Neuronal stem cell (in vitro differentiated cells): ENCODE measurements around the gene VEGFB.
A peak's percentile ranks its signal among the peaks of the same experiment; 100 is the strongest.

Experiments used
- DNase-seq: peaks from one replicate; pipeline ENCODE4 v3.0.0-alpha.2; 2013; ENCODE audit warnings: low spot score
- H2AFZ ChIP-seq: one replicate; pipeline ENCODE4 v1.6.1; 2013; ENCODE audit warnings: mild to moderate bottlenecking, low read length, inconsistent platforms
- H2AK5ac ChIP-seq: 2 replicates; pipeline ENCODE4 v1.6.1; 2013; ENCODE audit warnings: low read depth, mild to moderate bottlenecking, inconsistent platforms, low read length, moderate library complexity, mixed read lengths
- H2BK120ac ChIP-seq: 2 replicates; pipeline ENCODE4 v1.6.1; 2013; ENCODE audit warnings: low read depth, mild to moderate bottlenecking, inconsistent platforms, low read length, moderate library complexity, mixed read lengths
- H2BK12ac ChIP-seq: one replicate; pipeline ENCODE4 v1.6.1; 2013; ENCODE audit warnings: low read length, inconsistent platforms
- H2BK15ac ChIP-seq: 2 replicates; pipeline ENCODE4 v1.6.1; 2013; ENCODE audit warnings: mild to moderate bottlenecking, low read length, inconsistent platforms, mixed read lengths
- H2BK5ac ChIP-seq: one replicate; pipeline ENCODE4 v1.6.1; 2013; ENCODE audit warnings: inconsistent platforms, mild to moderate bottlenecking, low read length, moderate library complexity
- H3K14ac ChIP-seq: one replicate; pipeline ENCODE4 v1.6.1; 2013; ENCODE audit warnings: low read length, inconsistent platforms
- H3K18ac ChIP-seq: 2 replicates; pipeline ENCODE4 v1.6.1; 2013; ENCODE audit warnings: low read length, inconsistent platforms
- H3K23ac ChIP-seq: 2 replicates; pipeline ENCODE4 v1.6.1; 2013; ENCODE audit warnings: low read depth, mild to moderate bottlenecking, mixed read lengths, low read length, inconsistent platforms; ENCODE audit not compliant: poor library complexity
- H3K27ac ChIP-seq: replicated peaks from 3 replicates; pipeline ENCODE4 v1.5.1; 2013; ENCODE audit warnings: low read length, inconsistent platforms
- H3K27me3 ChIP-seq, 3 experiments: 2 replicates each; pipeline ENCODE4 v1.6.1; 2013; ENCODE audit warnings: low read length in 3 of 3, mild to moderate bottlenecking in 2 of 3, inconsistent platforms in 1 of 3, low read depth in 1 of 3, mixed read lengths in 1 of 3, moderate library complexity in 1 of 3; ENCODE audit not compliant: control insufficient read depth in 3 of 3, insufficient read depth in 3 of 3
- H3K36me3 ChIP-seq, 2 donors: replicated peaks in 1 of 2; 2 replicates each; pipeline ENCODE4 v1.6.1; 2013; ENCODE audit warnings: low read length in 2 of 2; ENCODE audit not compliant: control insufficient read depth in 2 of 2, insufficient read depth in 2 of 2
- H3K4ac ChIP-seq: 2 replicates; pipeline ENCODE4 v1.6.1; 2013; ENCODE audit warnings: inconsistent platforms, mild to moderate bottlenecking, low read length, moderate library complexity
- H3K4me1 ChIP-seq, 2 donors: 1 replicate in 1 of 2; 2 replicates in 1 of 2; pipeline ENCODE4 v1.6.1; 2013; ENCODE audit warnings: low read length in 2 of 2, low read depth in 1 of 2; ENCODE audit not compliant: control insufficient read depth in 2 of 2, insufficient read depth in 1 of 2
- H3K4me2 ChIP-seq: one replicate; pipeline ENCODE4 v1.6.1; 2013; ENCODE audit warnings: mild to moderate bottlenecking, low read length, inconsistent platforms; ENCODE audit not compliant: insufficient read depth, poor library complexity, severe bottlenecking
- H3K4me3 ChIP-seq, 2 donors: 2 replicates each; pipeline ENCODE4 v1.5.1; 2013; ENCODE audit warnings: low read length in 2 of 2, mild to moderate bottlenecking in 2 of 2, inconsistent platforms in 1 of 2, moderate library complexity in 1 of 2
- H3K79me1 ChIP-seq: one replicate; pipeline ENCODE4 v1.6.1; 2013; ENCODE audit warnings: low read depth, mild to moderate bottlenecking, inconsistent platforms, low read length, moderate library complexity
- H3K9ac ChIP-seq: one replicate; pipeline ENCODE4 v1.6.1; 2013; ENCODE audit warnings: mild to moderate bottlenecking, low read depth, low read length, inconsistent platforms; ENCODE audit not compliant: poor library complexity
- H3K9me3 ChIP-seq, 2 donors: replicated peaks in 1 of 2; 2 replicates each; pipeline versions ENCODE3 to v1.6.1; 2013; ENCODE audit warnings: low read length in 2 of 2, mild to moderate bottlenecking in 2 of 2, inconsistent platforms in 1 of 2, low read depth in 1 of 2, mixed read lengths in 1 of 2, moderate library complexity in 1 of 2; ENCODE audit not compliant: control insufficient read depth in 2 of 2, insufficient read depth in 1 of 2
- H4K8ac ChIP-seq: one replicate; pipeline ENCODE4 v1.6.1; 2013; ENCODE audit warnings: low read depth, mild to moderate bottlenecking, inconsistent platforms, low read length, moderate library complexity
- H4K91ac ChIP-seq: one replicate; pipeline ENCODE4 v1.6.1; 2013; ENCODE audit warnings: low read length, low read depth, mild to moderate bottlenecking, inconsistent platforms; ENCODE audit not compliant: poor library complexity
- WGBS, 2 donors: extraction: QIAGEN DNeasy Blood & Tissue Kit; methylation state at CpG; one replicate each; pipeline ENCODE4 v1.1.7; 2013; ENCODE audit warnings: missing lambda C conversion rate in 2 of 2, mixed read lengths in 1 of 2; ENCODE audit not compliant: insufficient read length in 2 of 2, insufficient replicate concordance in 1 of 2; ENCODE audit errors: extremely low coverage in 2 of 2; 5-methylcytosine and 5-hydroxymethylcytosine counted together

Gene VEGFB

DNA sequence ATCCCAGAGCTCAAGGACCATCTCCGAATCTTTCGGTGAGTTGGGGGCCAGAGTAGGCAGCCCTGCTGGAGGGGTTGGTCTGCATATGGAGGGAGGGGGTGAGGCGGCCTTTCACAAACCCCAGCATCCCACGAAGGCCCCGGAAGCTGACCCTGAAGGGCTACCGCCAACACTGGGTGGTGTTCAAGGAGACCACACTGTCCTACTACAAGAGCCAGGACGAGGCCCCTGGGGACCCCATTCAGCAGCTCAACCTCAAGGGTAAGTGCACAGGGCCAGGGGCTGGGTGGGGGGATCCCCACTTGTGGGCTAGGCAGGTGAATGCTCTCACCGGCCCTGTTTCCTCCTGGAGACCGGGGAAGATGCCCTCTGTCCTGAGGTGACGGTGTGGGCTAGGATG, 14.6 kb upstream of the VEGFB start:
- Histone ChIP-seq H2BK12ac (no peak overlapping the region), H3K4me1 (peaks cover 0 to under 1% of the 10 kb centered on the region in 2 donors), H3K4me2 (no peak overlapping the region), H3K9me3 (no peaks in the 10 kb centered on the region), H3K36me3 (peaks cover 10 to 27% of the 10 kb centered on the region in 2 donors), H4K91ac (no peak overlapping the region), H3K18ac (no peak overlapping the region), H3K23ac (no peak overlapping the region), H2AFZ (no peak overlapping the region), H3K4me3 (no peak overlapping the region), H3K27me3 (no peaks in the 10 kb centered on the region), H2AK5ac (peak overlapping the region; percentile 37), H3K4ac (no peak overlapping the region), H2BK120ac (no peak overlapping the region), H3K79me1 (peaks cover 4% of the 10 kb centered on the region), H4K8ac (no peak overlapping the region), H3K14ac (no peak overlapping the region), H2BK15ac (no peak overlapping the region), H3K27ac (no peak overlapping the region), H2BK5ac (no peak overlapping the region), H3K9ac (no peak overlapping the region)
- no peak for DNase-seq
- WGBS, 2 donors = no CpG with 5 or more reads among the region's 10 CpGs

DNA sequence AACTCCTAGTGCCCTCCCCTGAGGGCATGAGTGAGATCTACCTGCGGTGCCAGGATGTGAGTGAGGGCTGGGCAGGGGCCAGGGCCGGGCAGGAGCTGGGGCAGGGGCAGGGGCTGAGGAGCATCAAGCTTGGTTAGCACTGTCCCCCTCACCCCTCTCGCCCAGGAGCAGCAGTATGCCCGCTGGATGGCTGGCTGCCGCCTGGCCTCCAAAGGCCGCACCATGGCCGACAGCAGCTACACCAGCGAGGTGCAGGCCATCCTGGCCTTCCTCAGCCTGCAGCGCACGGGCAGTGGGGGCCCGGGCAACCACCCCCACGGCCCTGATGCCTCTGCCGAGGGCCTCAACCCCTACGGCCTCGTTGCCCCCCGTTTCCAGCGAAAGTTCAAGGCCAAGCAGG, 14.1 kb upstream of the VEGFB start:
- peaks cover 4% of the 10 kb centered on the region for H3K79me1 ChIP-seq
- H3K18ac ChIP-seq = no peak overlapping the region
- H2AFZ ChIP-seq = no peak overlapping the region
- H2AK5ac ChIP-seq = no peak overlapping the region
- no peak overlapping the region for H3K4me2 ChIP-seq
- no peak overlapping the region for H2BK12ac ChIP-seq
- peaks cover 3 to 5% of the 10 kb centered on the region in 2 donors for H3K4me1 ChIP-seq
- no peak overlapping the region for H3K14ac ChIP-seq
- H2BK120ac ChIP-seq = no peak overlapping the region
- H2BK5ac ChIP-seq = no peak overlapping the region
- H3K27me3 ChIP-seq = no peaks in the 10 kb centered on the region
- H3K9ac ChIP-seq = peak overlapping the region; percentile 50
- WGBS, 2 donors = no CpG with 5 or more reads among the region's 17 CpGs
- no peaks in the 10 kb centered on the region for H3K9me3 ChIP-seq
- H3K36me3 ChIP-seq = peaks cover 10 to 27% of the 10 kb centered on the region in 2 donors
- H4K8ac ChIP-seq = no peak overlapping the region
- no peak overlapping the region for H3K27ac ChIP-seq
- no peak for DNase-seq
- H3K4me3 ChIP-seq = no peak overlapping the region
- no peak overlapping the region for H4K91ac ChIP-seq
- H2BK15ac ChIP-seq = no peak overlapping the region
- H3K23ac ChIP-seq = no peak overlapping the region
- no peak overlapping the region for H3K4ac ChIP-seq

DNA sequence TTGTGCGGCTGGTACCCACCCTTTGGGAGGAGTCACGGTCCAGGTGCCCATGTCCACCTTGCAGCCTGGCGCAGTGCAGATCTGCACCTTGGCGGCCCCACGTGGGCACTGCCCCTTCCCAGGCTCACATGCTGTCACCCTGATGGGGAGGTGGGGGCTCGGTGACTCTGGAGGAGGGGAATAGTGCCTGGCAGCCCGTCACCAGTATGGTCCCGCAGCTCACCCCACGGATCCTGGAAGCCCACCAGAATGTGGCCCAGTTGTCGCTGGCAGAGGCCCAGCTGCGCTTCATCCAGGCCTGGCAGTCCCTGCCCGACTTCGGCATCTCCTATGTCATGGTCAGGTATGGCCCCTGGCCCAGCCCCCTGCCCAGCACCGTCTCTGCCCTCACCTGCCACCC, 13.6 kb upstream of the VEGFB start:
- Histone ChIP-seq H2AK5ac (no peak overlapping the region), H3K9me3 (no peaks in the 10 kb centered on the region), H3K27ac (no peak overlapping the region), H3K36me3 (peaks cover 10 to 27% of the 10 kb centered on the region in 2 donors), H3K4me2 (no peak overlapping the region), H3K14ac (no peak overlapping the region), H2BK15ac (no peak overlapping the region), H4K91ac (no peak overlapping the region), H3K23ac (no peak overlapping the region), H3K18ac (no peak overlapping the region), H3K9ac (no peak overlapping the region), H4K8ac (no peak overlapping the region), H3K4ac (no peak overlapping the region), H3K79me1 (peaks cover 4% of the 10 kb centered on the region), H2AFZ (no peak overlapping the region), H2BK12ac (peak overlapping the region; percentile 33), H3K27me3 (no peaks in the 10 kb centered on the region), H3K4me3 (no peak overlapping the region), H2BK120ac (no peak overlapping the region), H2BK5ac (no peak overlapping the region), H3K4me1 (peaks cover 5 to 7% of the 10 kb centered on the region in 2 donors)
- WGBS, 2 donors = no CpG with 5 or more reads among the region's 14 CpGs
- DNase-seq = no peak

DNA sequence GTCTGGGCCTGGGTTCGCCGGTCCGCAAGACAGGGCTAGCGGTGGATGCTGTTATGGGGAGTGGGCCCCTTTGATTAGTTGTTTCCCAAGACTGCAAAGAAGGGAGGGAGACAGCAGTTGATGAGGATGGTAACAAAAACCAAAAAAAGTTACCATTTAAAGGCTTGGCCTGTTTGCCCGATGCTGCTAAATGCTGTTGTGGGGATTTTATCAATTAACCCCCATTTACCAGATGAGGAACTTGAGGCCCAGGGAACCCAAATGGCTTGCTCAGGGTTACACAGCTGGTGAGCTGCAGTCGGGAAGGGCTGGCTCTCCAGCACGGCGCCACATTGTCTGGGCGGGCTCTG, 11.8 kb upstream of the VEGFB start:
- Histone ChIP-seq H3K36me3 (peaks cover 10 to 27% of the 10 kb centered on the region in 2 donors), H3K27ac (no peak overlapping the region), H2BK5ac (no peak overlapping the region), H3K79me1 (peaks cover 7% of the 10 kb centered on the region), H2BK12ac (no peak overlapping the region), H3K9me3 (no peaks in the 10 kb centered on the region), H2BK120ac (no peak overlapping the region), H3K4me2 (no peak overlapping the region), H3K4me3 (no peak overlapping the region), H3K14ac (no peak overlapping the region), H4K8ac (no peak overlapping the region), H3K27me3 (no peaks in the 10 kb centered on the region), H2BK15ac (no peak overlapping the region), H3K23ac (no peak overlapping the region), H3K9ac (no peak overlapping the region), H3K4me1 (peaks cover 11 to 17% of the 10 kb centered on the region in 2 donors), H3K4ac (no peak overlapping the region), H3K18ac (no peak overlapping the region), H4K91ac (no peak overlapping the region), H2AFZ (no peak overlapping the region), H2AK5ac (no peak overlapping the region)
- WGBS, 2 donors = no CpG with 5 or more reads among the region's 9 CpGs
- DNase-seq = no peak
